Measurements from ENCODE around the gene TEX22.

The TEX22 gene

GRCh38 chr14:105423488-105424195, 25.3 kb downstream of the TEX22 start (continued):
- no peak for TF ChIP-seq HIC1 (tag by site-specific recombination; IDR thresholded peaks at IDR 0.05)
- TF ChIP-seq MZF1 (tag by site-specific recombination; IDR thresholded peaks at IDR 0.05; ENCODE audit: borderline replicate concordance), result no peak
- no peak for TF ChIP-seq ZNF701 (tag by site-specific recombination; IDR thresholded peaks at IDR 0.05)
- TF ChIP-seq ZNF677 (tag by site-specific recombination; IDR thresholded peaks at IDR 0.05), result no peak
- no peak for TF ChIP-seq AEBP2 (tag by site-specific recombination; IDR thresholded peaks at IDR 0.05; ENCODE audit: borderline replicate concordance)
- no peak for TF ChIP-seq ZNF112 (tag by site-specific recombination; IDR thresholded peaks at IDR 0.05)
- no peak for TF ChIP-seq ZSCAN16 (tag by site-specific recombination; IDR thresholded peaks at IDR 0.05)
- TF ChIP-seq ZNF776 (tag by site-specific recombination; IDR thresholded peaks at IDR 0.05; ENCODE audit: borderline replicate concordance), result no peak
- TF ChIP-seq ZNF133 (tag by site-specific recombination; IDR thresholded peaks at IDR 0.05), result no peak

GRCh38 chr14:105424861-105425260, 26.5 kb downstream of the TEX22 start:
- POLR2A ChIA-PET, result interaction anchor here (0.8 kb wide), 1 partner anchor 9 kb away, joined by 3 read pairs; no protein-coding TSS in a partner anchor
- peaks cover 18 to 60% of the 10 kb centered on the region in 2 experiments; a peak in 2 of 3 replicates for H3K36me3 ChIP-seq (ENCODE audit: control insufficient read depth in 2 of 2, insufficient read depth in 1 of 2, low read length in 2 of 2)
- H3K27ac ChIP-seq (ENCODE audit: extremely low read depth, low read depth, low read length), result no peak overlapping the region
- CTCF ChIA-PET, result interaction anchor here (0.9 kb wide), 1 partner anchor 56 kb away, joined by 3 read pairs; no protein-coding TSS in a partner anchor
- no peak overlapping the region for H3K4me3 ChIP-seq (ENCODE audit: low read depth, low read length)
- no peaks in the 10 kb centered on the region for H3K9me3 ChIP-seq (ENCODE audit: control insufficient read depth, insufficient read depth, low read depth, low read length)
- peaks cover 10% of the 10 kb centered on the region for H3K4me1 ChIP-seq (ENCODE audit: control insufficient read depth, insufficient read depth, low read length)
- TF ChIP-seq ZBTB48 (tag by site-specific recombination; IDR thresholded peaks at IDR 0.05) (no peak), ZNF214 (tag by site-specific recombination; IDR thresholded peaks at IDR 0.05; ENCODE audit: borderline replicate concordance) (no peak), ZNF311 (tag by site-specific recombination; IDR thresholded peaks at IDR 0.05; ENCODE audit: borderline replicate concordance) (no peak), PATZ1 (tag by site-specific recombination; IDR thresholded peaks at IDR 0.05) (no peak), ZNF596 (tag by site-specific recombination; IDR thresholded peaks at IDR 0.05) (no peak), ZNF704 (tag by site-specific recombination; IDR thresholded peaks at IDR 0.05) (no peak), ZNF433 (tag by site-specific recombination; IDR thresholded peaks at IDR 0.05; ENCODE audit: low read depth) (no peak), ZNF670 (tag by site-specific recombination; IDR thresholded peaks at IDR 0.05; ENCODE audit: low read depth) (no peak), ZNF518A (tag by site-specific recombination; conservative IDR thresholded peaks at IDR 0.05; ENCODE audit: low read depth) (no peak), GLI4 (tag by site-specific recombination; IDR thresholded peaks at IDR 0.05) (no peak), EGR2 (tag by site-specific recombination; IDR thresholded peaks at IDR 0.05; ENCODE audit: low read depth) (no peak), ZNF175 (tag by site-specific recombination; IDR thresholded peaks at IDR 0.05) (no peak)
